ENCODE results near the gene UXS1. TPM values are rescaled to one million over a fixed set of nuclear protein-coding genes. Genes with fewer than 3 reads are reported as not detected.
A peak's percentile ranks its signal among the peaks of the same experiment; 100 is the strongest.

UXS1 gene
- total RNA-seq, 4 donors from 2014 or later = 8.0 to 46.9 (median 18.4) TPM

DNA sequence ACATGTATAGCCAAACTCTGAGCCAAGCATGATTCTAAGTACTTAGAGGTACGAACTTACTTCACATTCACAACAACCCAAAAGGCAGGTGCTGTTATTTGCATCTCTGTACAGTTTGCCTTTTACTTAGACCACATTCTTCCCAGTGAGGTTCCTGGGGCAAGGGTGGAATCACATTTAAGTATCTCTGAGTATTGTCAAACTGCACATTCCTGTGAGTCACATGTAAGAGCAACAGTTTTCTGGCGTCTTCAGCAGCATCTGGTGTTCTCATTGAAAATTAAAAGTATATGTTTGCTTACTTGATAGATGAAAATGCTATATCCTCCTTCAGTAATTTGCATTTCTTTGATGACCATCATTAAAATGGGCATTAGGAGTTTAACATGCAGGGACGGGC, 119.1 kb downstream of the UXS1 start:
- no peak overlapping the region for H3K4me3 ChIP-seq
- in situ Hi-C loops (cut with MboI; ENCODE audit: low sequenced_read_pairs in 4 of 4) (loop anchor here in 1 of 4 donors (10.0 kb wide), 1 partner anchor 500 kb away; no protein-coding TSS in a partner anchor), intact Hi-C loops (cut with DNase I; ENCODE audit: low total_unique reads) (no loop called here)
- H3K9me3 ChIP-seq = no peaks in the 10 kb centered on the region
- H3K27ac ChIP-seq = no peak overlapping the region
- no peaks in the 10 kb centered on the region for H3K36me3 ChIP-seq
- no peak for ATAC-seq
- peaks cover 8 to 14% of the 10 kb centered on the region in 2 donors for H3K4me1 ChIP-seq
- H3K27me3 ChIP-seq = no peaks in the 10 kb centered on the region
- TF ChIP-seq POLR2A (IDR thresholded peaks at IDR 0.05) = no peak
- TF ChIP-seq, protein P1, sequence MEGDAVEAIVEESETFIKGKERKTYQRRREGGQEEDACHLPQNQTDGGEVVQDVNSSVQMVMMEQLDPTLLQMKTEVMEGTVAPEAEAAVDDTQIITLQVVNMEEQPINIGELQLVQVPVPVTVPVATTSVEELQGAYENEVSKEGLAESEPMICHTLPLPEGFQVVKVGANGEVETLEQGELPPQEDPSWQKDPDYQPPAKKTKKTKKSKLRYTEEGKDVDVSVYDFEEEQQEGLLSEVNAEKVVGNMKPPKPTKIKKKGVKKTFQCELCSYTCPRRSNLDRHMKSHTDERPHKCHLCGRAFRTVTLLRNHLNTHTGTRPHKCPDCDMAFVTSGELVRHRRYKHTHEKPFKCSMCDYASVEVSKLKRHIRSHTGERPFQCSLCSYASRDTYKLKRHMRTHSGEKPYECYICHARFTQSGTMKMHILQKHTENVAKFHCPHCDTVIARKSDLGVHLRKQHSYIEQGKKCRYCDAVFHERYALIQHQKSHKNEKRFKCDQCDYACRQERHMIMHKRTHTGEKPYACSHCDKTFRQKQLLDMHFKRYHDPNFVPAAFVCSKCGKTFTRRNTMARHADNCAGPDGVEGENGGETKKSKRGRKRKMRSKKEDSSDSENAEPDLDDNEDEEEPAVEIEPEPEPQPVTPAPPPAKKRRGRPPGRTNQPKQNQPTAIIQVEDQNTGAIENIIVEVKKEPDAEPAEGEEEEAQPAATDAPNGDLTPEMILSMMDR (IDR thresholded peaks at IDR 0.05 in 4 of 5, conservative IDR thresholded peaks at IDR 0.05 in 1 of 5) = no peak
- DNase-seq = no peak

DNA sequence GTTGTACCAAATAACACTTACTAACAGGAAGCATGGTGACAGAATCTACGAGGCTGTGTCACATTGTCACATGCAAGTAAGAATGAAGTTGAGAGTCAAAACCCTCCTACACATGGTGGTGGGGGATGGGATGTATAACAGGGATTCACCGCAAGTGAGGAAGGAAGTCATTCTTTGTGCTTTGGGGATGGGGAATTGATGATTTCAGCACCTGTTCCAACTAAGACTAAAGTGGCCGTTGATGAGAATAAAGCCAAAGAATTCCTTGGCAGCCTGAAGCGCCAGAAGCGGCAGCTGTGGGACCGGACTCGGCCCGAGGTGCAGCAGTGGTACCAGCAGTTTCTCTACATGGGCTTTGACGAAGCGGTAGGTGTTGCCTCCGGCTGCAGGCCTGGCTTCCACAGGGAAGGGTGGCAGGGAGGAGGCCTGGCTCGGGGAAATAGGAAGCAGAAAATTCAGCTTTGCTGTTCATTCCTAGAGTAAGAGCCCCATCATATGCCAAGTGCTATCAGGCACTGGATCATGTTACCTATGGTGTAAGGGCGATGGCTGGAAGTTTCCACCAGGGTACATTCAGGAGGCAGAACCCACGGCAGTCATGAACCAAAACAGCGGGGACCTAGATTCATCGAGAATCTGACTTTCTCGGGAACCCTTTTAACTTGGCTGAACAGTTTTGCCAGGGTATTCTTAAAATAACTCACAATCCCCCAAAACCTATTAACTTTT, 120.3 kb downstream of the UXS1 start:
- Histone ChIP-seq H3K9me3 (no peaks in the 10 kb centered on the region), H3K27me3 (no peaks in the 10 kb centered on the region), H3K36me3 (no peaks in the 10 kb centered on the region), H3K27ac (no peak overlapping the region), H3K4me3 (peak overlapping the region in 2 of 4 donors; percentile 29 to 41), H3K4me1 (peaks cover 8 to 14% of the 10 kb centered on the region in 2 donors)
- TF ChIP-seq, protein P1 (IDR thresholded peaks at IDR 0.05 in 4 of 5, conservative IDR thresholded peaks at IDR 0.05 in 1 of 5) = no peak
- ATAC-seq (peak; percentile 83 to 91), DNase-seq (peak in 1 of 2 donors; percentile 7)
- in situ Hi-C loops (cut with MboI; ENCODE audit: low sequenced_read_pairs in 4 of 4) = loop anchor here in 1 of 4 donors (10.0 kb wide), 1 partner anchor 499 kb away; no protein-coding TSS in a partner anchor
- intact Hi-C loops (cut with DNase I; ENCODE audit: low total_unique reads) = no loop called here

DNA sequence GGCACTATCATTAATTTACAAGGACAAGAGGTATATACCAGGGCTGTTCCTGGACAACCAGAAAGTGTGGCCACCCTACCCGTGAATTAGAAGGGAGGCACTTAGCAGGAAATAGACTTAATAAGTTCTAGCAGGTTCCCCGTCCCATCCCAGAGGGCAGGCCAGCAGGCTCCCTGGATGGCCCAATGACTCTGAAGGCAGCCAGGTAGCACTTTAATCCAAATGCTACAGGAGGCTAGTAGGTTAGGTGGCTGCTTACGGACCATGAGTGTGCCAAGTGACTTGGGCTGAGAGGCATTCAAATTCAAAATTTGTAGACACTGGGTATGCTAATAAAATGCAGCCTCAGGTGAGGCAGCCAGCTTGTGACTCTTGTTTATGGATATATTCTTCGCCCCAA, 123.9 kb downstream of the UXS1 start:
- Histone ChIP-seq H3K9me3 (no peaks in the 10 kb centered on the region), H3K27ac (no peak overlapping the region), H3K27me3 (no peaks in the 10 kb centered on the region), H3K36me3 (no peaks in the 10 kb centered on the region), H3K4me1 (peaks cover 16 to 17% of the 10 kb centered on the region in 2 donors), H3K4me3 (no peak overlapping the region)
- DNase-seq = no peak
- intact Hi-C loops (cut with DNase I; ENCODE audit: low total_unique reads) = no loop called here
- no peak for ATAC-seq
- in situ Hi-C loops (cut with MboI; ENCODE audit: low sequenced_read_pairs in 4 of 4) = loop anchor here in 1 of 4 donors (10.0 kb wide), 1 partner anchor 495 kb away; no protein-coding TSS in a partner anchor
- TF ChIP-seq POLR2A (IDR thresholded peaks at IDR 0.05) = no peak
- TF ChIP-seq, protein P1 (IDR thresholded peaks at IDR 0.05 in 4 of 5, conservative IDR thresholded peaks at IDR 0.05 in 1 of 5) = no peak

DNA sequence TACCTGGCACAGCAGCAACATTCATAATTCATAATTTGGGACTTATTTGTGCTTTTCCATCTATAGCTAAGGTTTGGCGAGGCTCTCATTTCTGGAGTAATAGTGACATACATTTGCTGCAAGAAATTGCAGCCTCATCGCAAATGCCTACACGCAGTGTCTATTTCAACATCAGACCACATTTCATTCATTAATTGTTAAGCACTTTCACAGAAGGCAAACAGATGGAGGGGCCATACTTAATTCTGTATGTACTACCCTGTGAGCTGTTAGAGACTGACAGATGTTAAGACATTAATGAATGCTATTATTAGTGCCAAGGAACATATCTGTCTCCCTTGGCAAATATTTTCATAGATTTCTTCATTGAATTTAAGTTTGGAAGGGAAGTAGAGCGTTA, 125.7 kb downstream of the UXS1 start:
- no peak overlapping the region for H3K27ac ChIP-seq
- intact Hi-C loops (cut with DNase I; ENCODE audit: low total_unique reads) (loop anchor here (10.0 kb wide), 1 partner anchor 494 kb away; no protein-coding TSS in a partner anchor), in situ Hi-C loops (cut with MboI; ENCODE audit: low sequenced_read_pairs in 4 of 4) (no loop called here)
- TF ChIP-seq, protein P1 (IDR thresholded peaks at IDR 0.05 in 4 of 5, conservative IDR thresholded peaks at IDR 0.05 in 1 of 5) = no peak
- TF ChIP-seq POLR2A (IDR thresholded peaks at IDR 0.05) = no peak
- H3K36me3 ChIP-seq = no peaks in the 10 kb centered on the region
- H3K9me3 ChIP-seq = no peaks in the 10 kb centered on the region
- H3K27me3 ChIP-seq = no peaks in the 10 kb centered on the region
- no peak overlapping the region for H3K4me3 ChIP-seq
- ATAC-seq (no peak), DNase-seq (no peak)
- peaks cover 5 to 9% of the 10 kb centered on the region in 2 donors for H3K4me1 ChIP-seq

Data from gastrocnemius medialis (tissue), 4 donors.